Activated naive CD8-positive, alpha-beta T cell (primary cell): ENCODE results near the gene CCDC137.

Experiments
- H3K27ac Mint-ChIP-seq: one replicate; pipeline ENCODE4 v1.8.0; 2021; ENCODE audit warnings: mixed read lengths
- H3K27me3 Mint-ChIP-seq: one replicate; pipeline ENCODE4 v1.8.0; 2021; ENCODE audit warnings: mixed read lengths
- H3K36me3 Mint-ChIP-seq: one replicate; pipeline ENCODE4 v1.8.0; 2021; ENCODE audit warnings: mixed read lengths
- H3K4me1 Mint-ChIP-seq: one replicate; pipeline ENCODE4 v1.8.0; 2021; ENCODE audit warnings: low read depth, mixed read lengths
- H3K4me3 Mint-ChIP-seq: one replicate; pipeline ENCODE4 v1.8.0; 2021; ENCODE audit warnings: mild to moderate bottlenecking, mixed read lengths
- H3K9me3 Mint-ChIP-seq: one replicate; pipeline ENCODE4 v1.8.0; 2021; ENCODE audit warnings: low read depth, mixed read lengths

CCDC137 gene

GRCh38 chr17:81696218-81696941 is 29.8 kb downstream of the CCDC137 start:
- Mint-ChIP-seq H3K9me3 (no peaks in the 10 kb centered on the region), H3K27me3 (no peaks in the 10 kb centered on the region), H3K4me1 (peaks cover 6% of the 10 kb centered on the region), H3K27ac (no peak overlapping the region), H3K4me3 (no peak overlapping the region), H3K36me3 (no peaks in the 10 kb centered on the region)

DNA sequence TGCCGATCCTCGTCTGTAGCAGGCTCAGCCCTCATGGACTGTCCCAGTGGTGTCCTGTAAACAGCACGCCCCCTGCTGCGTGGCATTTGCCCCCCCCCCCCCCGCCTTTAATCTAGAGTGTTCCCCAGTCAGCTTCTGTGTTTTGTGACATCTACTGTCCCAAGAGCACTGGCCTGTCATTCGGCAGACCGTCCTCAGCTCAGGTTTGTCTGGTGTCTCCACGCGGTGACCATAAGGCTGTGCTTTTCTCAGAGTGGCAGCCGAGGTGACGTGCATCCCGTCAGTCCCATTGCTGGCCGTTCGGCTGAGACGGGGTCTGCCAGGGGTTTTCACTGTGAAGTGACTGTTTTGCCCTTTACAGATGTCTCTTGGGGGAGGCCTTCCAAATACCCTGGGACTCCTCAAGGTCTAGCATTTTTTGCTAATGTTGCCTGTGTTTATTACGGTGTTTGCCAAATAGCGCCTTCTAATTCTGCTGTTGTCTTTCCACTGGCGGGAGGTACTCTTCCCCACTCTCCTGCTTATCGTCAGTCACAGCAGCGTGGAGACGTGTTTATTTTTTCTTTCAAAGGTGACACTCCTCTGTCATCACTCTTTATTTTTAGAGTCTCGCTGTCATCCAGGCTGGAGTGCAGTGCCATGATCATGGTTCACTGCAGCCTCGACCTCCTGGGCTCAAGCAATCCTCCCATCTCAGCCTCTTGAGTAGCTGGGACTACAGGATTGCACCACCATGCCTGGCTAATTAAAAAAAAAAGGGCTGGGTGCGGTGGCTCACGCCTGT is 30.9 kb downstream of the CCDC137 start:
- H3K4me3 Mint-ChIP-seq = no peak overlapping the region
- H3K9me3 Mint-ChIP-seq = no peaks in the 10 kb centered on the region
- H3K27ac Mint-ChIP-seq = no peak overlapping the region
- no peaks in the 10 kb centered on the region for H3K27me3 Mint-ChIP-seq
- H3K36me3 Mint-ChIP-seq = no peaks in the 10 kb centered on the region
- H3K4me1 Mint-ChIP-seq = peaks cover 13% of the 10 kb centered on the region

DNA sequence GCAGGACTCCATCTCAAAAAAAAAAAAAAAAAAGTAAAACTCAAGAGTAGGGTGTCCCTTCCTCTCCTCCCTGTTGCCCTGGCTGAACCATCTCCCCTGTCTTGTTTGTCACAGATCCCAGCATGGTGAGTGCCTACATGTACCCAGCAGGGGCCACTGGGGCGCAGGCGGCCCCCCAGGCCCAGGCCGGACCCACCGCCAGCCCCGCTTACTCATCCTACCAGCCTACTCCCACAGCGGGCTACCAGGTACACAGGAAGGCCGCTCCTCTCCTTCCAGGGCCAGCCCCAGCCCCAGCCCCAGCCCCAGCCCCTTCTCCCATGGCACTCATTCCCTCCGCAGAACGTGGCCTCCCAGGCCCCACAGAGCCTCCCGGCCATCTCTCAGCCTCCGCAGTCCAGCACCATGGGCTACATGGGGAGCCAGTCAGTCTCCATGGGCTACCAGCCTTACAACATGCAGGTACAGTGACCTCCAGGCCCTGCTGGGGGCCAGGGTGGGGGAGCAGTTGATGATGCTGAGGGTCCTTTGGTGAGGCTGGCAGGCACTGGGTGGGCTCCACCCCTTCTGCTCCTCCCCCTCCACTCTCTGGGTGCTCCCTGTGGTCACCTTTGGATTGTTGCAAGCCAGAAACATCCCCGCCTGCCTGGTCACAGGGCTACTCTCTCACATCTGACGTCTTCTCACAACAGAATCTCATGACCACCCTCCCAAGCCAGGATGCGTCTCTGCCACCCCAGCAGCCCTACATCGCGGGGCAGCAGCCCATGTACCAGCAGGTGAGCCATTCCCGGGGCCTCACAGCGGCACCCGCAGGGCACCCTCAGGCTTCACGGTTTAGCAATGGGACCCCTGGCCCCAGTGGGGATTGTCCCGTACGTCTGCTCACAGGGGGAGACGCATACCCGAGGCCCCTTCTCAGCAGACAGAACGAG is 34.1 kb downstream of the CCDC137 start:
- Mint-ChIP-seq H3K27ac (no peak overlapping the region), H3K36me3 (peaks cover 3% of the 10 kb centered on the region), H3K27me3 (no peaks in the 10 kb centered on the region), H3K4me1 (peaks cover 18% of the 10 kb centered on the region), H3K9me3 (no peaks in the 10 kb centered on the region), H3K4me3 (peak overlapping the region; percentile 94)

- Mint-ChIP-seq H3K36me3 (peaks cover 3% of the 10 kb centered on the region), H3K27me3 (no peaks in the 10 kb centered on the region), H3K9me3 (no peaks in the 10 kb centered on the region), H3K27ac (peak overlapping the region; percentile 92), H3K4me1 (peaks cover 21% of the 10 kb centered on the region), H3K4me3 (peak overlapping the region; percentile 94)
Measured at GRCh38 chr17:81701288-81702071, 34.9 kb downstream of the CCDC137 start.

- Mint-ChIP-seq H3K4me1 (peaks cover 21% of the 10 kb centered on the region), H3K4me3 (peak within 1 kb of the TSS; percentile 94), H3K9me3 (no peaks in the 10 kb centered on the region), H3K27ac (peak within 1 kb of the TSS; percentile 92), H3K36me3 (peaks cover 3% of the 10 kb centered on the region), H3K27me3 (no peaks in the 10 kb centered on the region)
Measured at GRCh38 chr17:81702934-81703746, 36.6 kb downstream of the CCDC137 start, which contains the start of gene MRPL12. TSS of gene MRPL12 (plus strand) at chr17:81703367. CDS start at chr17:81703502, 135 bp downstream.

- H3K27ac Mint-ChIP-seq = peak overlapping the region; percentile 79
- peak overlapping the region; percentile 89 for H3K4me3 Mint-ChIP-seq
- H3K27me3 Mint-ChIP-seq = no peaks in the 10 kb centered on the region
- H3K36me3 Mint-ChIP-seq = peaks cover 3% of the 10 kb centered on the region
- peaks cover 21% of the 10 kb centered on the region for H3K4me1 Mint-ChIP-seq
- H3K9me3 Mint-ChIP-seq = no peaks in the 10 kb centered on the region
Measured at GRCh38 chr17:81703747-81704654, 37.5 kb downstream of the CCDC137 start.

DNA sequence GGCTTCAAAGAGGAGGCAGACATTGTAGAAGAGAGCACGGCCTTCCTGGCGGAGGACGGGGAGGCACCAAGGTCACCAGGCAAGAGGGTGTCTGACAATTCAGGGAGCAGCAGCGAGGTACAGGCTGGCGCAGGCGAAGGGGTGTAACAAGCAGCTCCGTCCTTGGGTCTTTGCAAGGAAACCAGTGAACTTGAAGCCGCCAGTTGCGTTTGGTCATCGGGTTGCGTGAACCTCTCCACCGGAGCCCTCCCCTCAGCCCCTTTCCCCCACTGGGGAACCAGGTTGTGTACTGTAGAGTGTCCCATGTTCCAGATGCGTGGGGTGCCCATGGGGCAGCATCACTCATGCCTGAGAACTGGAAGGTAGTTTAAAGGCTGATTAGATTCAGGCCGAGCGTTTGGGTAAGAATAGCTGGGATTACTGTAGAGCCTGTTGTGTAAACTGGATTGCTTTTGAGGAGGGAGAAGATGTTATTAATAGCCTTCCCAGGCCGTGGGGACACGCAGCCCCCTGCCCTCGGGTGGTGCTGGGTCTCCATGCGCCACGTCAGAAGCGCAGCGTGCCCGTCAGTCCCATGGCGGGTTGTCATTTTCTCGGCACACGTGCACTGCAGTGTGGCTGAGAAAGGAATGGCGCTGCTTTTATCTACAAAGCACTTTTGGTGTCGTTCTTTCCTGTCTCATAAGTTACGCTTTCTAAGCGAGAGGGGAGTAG is 39.1 kb downstream of the CCDC137 start:
- H3K36me3 Mint-ChIP-seq = peaks cover 3% of the 10 kb centered on the region
- H3K27me3 Mint-ChIP-seq = no peaks in the 10 kb centered on the region
- peak overlapping the region; percentile 17 for H3K27ac Mint-ChIP-seq
- H3K9me3 Mint-ChIP-seq = no peaks in the 10 kb centered on the region
- peaks cover 21% of the 10 kb centered on the region for H3K4me1 Mint-ChIP-seq
- peak overlapping the region; percentile 49 for H3K4me3 Mint-ChIP-seq

DNA sequence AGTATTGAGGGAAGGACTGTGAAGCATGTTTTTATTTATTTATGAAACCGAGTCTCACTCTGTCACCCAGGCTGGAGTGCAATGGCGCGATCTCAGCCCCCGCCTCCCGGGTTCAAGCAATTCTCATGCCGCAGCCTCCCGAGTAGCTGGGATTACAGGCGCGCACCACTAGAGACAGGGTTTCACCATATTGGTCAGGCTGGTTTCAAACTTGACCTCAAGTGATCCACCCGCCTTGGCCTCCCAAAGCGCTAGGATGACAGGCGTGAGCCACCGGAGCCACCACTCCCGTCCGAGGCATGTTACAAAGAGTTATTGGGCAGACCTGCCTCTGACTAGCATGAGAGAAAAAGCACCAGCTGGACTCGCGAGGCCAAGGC is 39.7 kb downstream of the CCDC137 start:
- Mint-ChIP-seq H3K27ac (peak overlapping the region; percentile 34), H3K36me3 (peaks cover 3% of the 10 kb centered on the region)

GRCh38 chr17:81706757-81707624 is 40.5 kb downstream of the CCDC137 start:
- Mint-ChIP-seq H3K9me3 (no peaks in the 10 kb centered on the region), H3K4me1 (peaks cover 16% of the 10 kb centered on the region), H3K36me3 (peaks cover 3% of the 10 kb centered on the region), H3K27me3 (no peaks in the 10 kb centered on the region), H3K4me3 (no peak overlapping the region), H3K27ac (no peak overlapping the region)

More for the DNA sequence above, 39.7 kb downstream of the CCDC137 start:
- Mint-ChIP-seq H3K4me3 (peak overlapping the region; percentile 49), H3K27me3 (no peaks in the 10 kb centered on the region), H3K9me3 (no peaks in the 10 kb centered on the region), H3K4me1 (peaks cover 22% of the 10 kb centered on the region)

DNA sequence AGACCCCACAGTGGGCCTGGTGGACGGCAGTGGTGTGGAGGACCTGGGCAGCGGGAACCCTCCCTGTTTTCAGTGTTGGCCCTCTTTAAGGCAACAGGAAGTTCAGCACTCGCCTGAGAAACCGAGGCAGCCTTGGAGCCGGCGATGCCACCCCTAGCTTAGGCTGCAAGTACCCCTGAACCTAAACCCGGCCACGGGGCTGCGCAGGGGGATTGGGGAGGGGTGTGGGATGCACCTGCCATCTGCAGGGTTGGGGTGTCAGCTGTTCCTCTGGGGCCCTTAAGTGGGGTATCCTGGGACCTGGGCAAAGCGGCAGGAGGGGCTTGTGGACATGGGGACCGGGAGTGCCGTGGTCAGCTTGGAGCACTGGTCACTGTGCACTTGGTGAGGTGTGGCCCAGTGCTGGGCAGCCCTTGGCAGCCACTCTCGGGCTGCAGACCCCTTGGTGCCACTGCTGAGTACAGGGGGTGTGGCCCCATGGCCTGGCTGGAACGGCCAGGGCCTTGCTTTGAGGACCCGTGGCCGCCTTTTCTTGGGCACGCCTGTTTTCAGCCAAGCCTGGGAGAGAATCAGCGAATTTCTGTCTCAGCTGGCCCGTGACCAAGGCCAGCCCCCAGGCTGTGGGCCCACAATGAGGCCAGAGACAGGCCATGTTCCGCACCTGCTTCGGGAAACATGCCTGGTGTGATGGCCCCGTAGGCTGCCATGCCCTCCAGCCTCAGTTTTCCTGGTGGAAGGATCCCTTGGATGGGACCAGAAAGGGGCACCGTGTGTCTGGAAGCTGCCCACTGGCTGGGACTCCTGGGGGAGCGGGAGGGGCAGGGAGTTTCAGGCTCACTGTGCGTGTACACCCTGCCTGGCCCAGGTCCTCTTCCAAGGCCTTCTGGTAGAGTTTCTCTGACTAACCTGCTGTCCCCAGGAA is 41.4 kb downstream of the CCDC137 start:
- peaks cover 3% of the 10 kb centered on the region for H3K36me3 Mint-ChIP-seq

GRCh38 chr17:81708739-81709185 is 42.2 kb downstream of the CCDC137 start:
- Mint-ChIP-seq H3K4me3 (no peak overlapping the region), H3K9me3 (no peaks in the 10 kb centered on the region), H3K27me3 (no peaks in the 10 kb centered on the region), H3K27ac (no peak overlapping the region), H3K4me1 (peaks cover 18% of the 10 kb centered on the region), H3K36me3 (peaks cover 3% of the 10 kb centered on the region)

More for the DNA sequence above, 41.4 kb downstream of the CCDC137 start:
- Mint-ChIP-seq H3K4me3 (no peak overlapping the region), H3K9me3 (no peaks in the 10 kb centered on the region), H3K27me3 (no peaks in the 10 kb centered on the region), H3K27ac (no peak overlapping the region), H3K4me1 (peaks cover 17% of the 10 kb centered on the region)
